Uterus (tissue), 4 donors: ENCODE results near the gene UBE2Q2. TPM values are rescaled to one million over a fixed set of nuclear protein-coding genes. Genes with fewer than 3 reads are reported as not detected.

Experiments
- DNase-seq, 2 donors: peaks; one replicate each; pipeline ENCODE4 v3.0.0-alpha.2; 2019 to 2020
- H3K27ac ChIP-seq, 2 donors: fragments of 200-600 bp; sonication (generic); 1 replicate in 1 of 2; 2 replicates in 1 of 2; pipeline ENCODE4 v1.5.1; 2016 to 2018
- H3K27me3 ChIP-seq, 2 donors: fragments of 200-600 bp; sonication (generic); one replicate each; pipeline ENCODE4 v1.5.1; 2018 to 2019; ENCODE audit warnings: control low read depth in 1 of 2
- H3K36me3 ChIP-seq, 2 donors: fragments of 200-600 bp; sonication (generic); one replicate each; pipeline ENCODE4 v1.5.1; 2019; ENCODE audit warnings: control low read depth in 1 of 2
- H3K4me1 ChIP-seq, 2 donors: fragments of 200-600 bp; sonication (generic); one replicate each; pipeline ENCODE4 v1.5.1; 2018 to 2019; ENCODE audit warnings: control low read depth in 1 of 2
- H3K4me3 ChIP-seq, 2 donors: fragments of 200-600 bp; sonication (generic); 1 replicate in 1 of 2; 2 replicates in 1 of 2; pipeline ENCODE4 v1.5.1; 2018 to 2019; ENCODE audit warnings: mild to moderate bottlenecking in 1 of 2
- H3K9me3 ChIP-seq, 2 donors: fragments of 200-600 bp; sonication (generic); one replicate each; pipeline ENCODE4 v1.5.1; 2019; ENCODE audit warnings: control low read depth in 1 of 2
- POLR2A ChIP-seq, 2 donors: fragments of 450-650 bp; IDR thresholded peaks; one replicate each; pipeline ENCODE4 v1.6.1; 2016; ENCODE audit warnings: antibody characterized with exemption in 2 of 2, mild to moderate bottlenecking in 1 of 2, moderate library complexity in 1 of 2
- intact Hi-C: fragments of 100-400 bp; cut with DNase I; formaldehyde crosslinking; loops from one replicate; pipeline ENCODE4 v1.15.1; 2023; ENCODE audit warnings: low total_unique reads
- total RNA-seq, 4 donors: library from RNA; depleted of rRNA in 3 of 4; stranded (reverse); fragments of >200 nt in 3 of 4; gene quantifications; one replicate each; pipeline versions ENCODE4 v1.1.0 to v1.2.4, GENCODE V29; 2014 to 2023
- TF ChIP-seq, protein P1 (sequence below), 4 experiments: fragments of 200-600 bp in 2 of 4; fragments of 450-650 bp in 2 of 4; sonication (generic) in 2 of 4; IDR thresholded peaks; one replicate each; pipeline ENCODE4 v1.5.1; 2016 to 2019; ENCODE audit warnings: antibody characterized with exemption in 4 of 4, mild to moderate bottlenecking in 2 of 4, moderate library complexity in 1 of 4
- donor health status: DM: yes; HTN: yes; CAD: no.

The UBE2Q2 gene
- total RNA-seq, 4 donors from 2014 or later, result 36.6 to 71.7 (median 57.9) TPM

- no peaks in the 10 kb centered on the region for H3K9me3 ChIP-seq
- DNase-seq, result no peak
- H3K27me3 ChIP-seq, result no peaks in the 10 kb centered on the region
- no peaks in the 10 kb centered on the region for H3K36me3 ChIP-seq
- no peak overlapping the region for H3K27ac ChIP-seq
- TF ChIP-seq POLR2A (IDR thresholded peaks at IDR 0.05), result no peak
- TF ChIP-seq, protein P1, sequence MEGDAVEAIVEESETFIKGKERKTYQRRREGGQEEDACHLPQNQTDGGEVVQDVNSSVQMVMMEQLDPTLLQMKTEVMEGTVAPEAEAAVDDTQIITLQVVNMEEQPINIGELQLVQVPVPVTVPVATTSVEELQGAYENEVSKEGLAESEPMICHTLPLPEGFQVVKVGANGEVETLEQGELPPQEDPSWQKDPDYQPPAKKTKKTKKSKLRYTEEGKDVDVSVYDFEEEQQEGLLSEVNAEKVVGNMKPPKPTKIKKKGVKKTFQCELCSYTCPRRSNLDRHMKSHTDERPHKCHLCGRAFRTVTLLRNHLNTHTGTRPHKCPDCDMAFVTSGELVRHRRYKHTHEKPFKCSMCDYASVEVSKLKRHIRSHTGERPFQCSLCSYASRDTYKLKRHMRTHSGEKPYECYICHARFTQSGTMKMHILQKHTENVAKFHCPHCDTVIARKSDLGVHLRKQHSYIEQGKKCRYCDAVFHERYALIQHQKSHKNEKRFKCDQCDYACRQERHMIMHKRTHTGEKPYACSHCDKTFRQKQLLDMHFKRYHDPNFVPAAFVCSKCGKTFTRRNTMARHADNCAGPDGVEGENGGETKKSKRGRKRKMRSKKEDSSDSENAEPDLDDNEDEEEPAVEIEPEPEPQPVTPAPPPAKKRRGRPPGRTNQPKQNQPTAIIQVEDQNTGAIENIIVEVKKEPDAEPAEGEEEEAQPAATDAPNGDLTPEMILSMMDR (IDR thresholded peaks at IDR 0.05), result no peak
- no peak overlapping the region for H3K4me3 ChIP-seq
- no peaks in the 10 kb centered on the region for H3K4me1 ChIP-seq
- intact Hi-C loops, result no loop called here
Observed at GRCh38 chr15:75808563-75808962, 34.7 kb upstream of the UBE2Q2 start.

DNA sequence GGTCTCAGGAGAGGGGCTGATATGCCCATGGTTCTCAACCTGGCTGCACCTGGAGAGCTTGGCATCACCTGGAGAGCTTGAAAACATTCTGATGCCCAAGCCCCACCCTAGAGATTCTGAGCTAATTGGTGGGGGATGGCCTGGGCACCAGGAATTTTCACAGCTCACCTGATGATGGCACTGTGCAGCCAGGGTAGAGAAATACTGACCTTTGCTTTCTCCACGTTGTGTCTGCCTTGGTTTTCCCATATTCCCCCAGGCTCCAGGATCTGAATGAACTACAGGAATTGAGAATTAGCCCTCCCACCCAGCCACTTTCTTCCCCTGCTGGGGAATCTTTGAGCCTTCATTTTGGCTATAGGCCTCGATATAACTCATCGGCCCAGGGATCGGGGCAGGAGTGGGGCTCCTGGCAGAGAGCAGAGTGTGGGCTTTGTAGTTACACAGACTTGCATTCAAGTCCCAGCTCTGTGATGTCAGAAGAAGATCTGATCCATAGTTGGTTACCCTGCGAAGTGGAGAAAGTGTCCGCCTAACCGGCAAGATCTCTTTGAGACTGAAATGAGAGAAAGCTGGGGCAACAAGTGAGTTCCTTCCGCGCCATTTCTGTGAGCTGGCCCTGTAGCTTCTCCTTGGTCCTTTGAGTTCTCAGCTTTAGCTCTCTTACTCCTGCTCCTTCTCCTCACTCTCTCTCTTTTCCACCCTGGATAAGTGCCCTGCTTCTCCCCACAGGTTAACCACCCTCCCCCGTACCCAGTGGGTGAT lies 33.1 kb upstream of the UBE2Q2 start:
- intact Hi-C loops, result no loop called here
- Histone ChIP-seq H3K36me3 (no peaks in the 10 kb centered on the region), H3K27me3 (no peaks in the 10 kb centered on the region), H3K4me3 (no peak overlapping the region), H3K4me1 (no peaks in the 10 kb centered on the region), H3K9me3 (no peaks in the 10 kb centered on the region), H3K27ac (no peak overlapping the region)
- no peak for DNase-seq
- TF ChIP-seq, protein P1 (IDR thresholded peaks at IDR 0.05), result no peak
- TF ChIP-seq POLR2A (IDR thresholded peaks at IDR 0.05), result no peak

GRCh38 chr15:75810874-75811498 lies 32.3 kb upstream of the UBE2Q2 start:
- Histone ChIP-seq H3K36me3 (no peaks in the 10 kb centered on the region), H3K4me3 (no peak overlapping the region), H3K27ac (no peak overlapping the region), H3K4me1 (no peaks in the 10 kb centered on the region), H3K27me3 (no peaks in the 10 kb centered on the region), H3K9me3 (no peaks in the 10 kb centered on the region)
- intact Hi-C loops, result no loop called here
- TF ChIP-seq, protein P1 (IDR thresholded peaks at IDR 0.05), result no peak
- TF ChIP-seq POLR2A (IDR thresholded peaks at IDR 0.05), result no peak
- no peak for DNase-seq

DNA sequence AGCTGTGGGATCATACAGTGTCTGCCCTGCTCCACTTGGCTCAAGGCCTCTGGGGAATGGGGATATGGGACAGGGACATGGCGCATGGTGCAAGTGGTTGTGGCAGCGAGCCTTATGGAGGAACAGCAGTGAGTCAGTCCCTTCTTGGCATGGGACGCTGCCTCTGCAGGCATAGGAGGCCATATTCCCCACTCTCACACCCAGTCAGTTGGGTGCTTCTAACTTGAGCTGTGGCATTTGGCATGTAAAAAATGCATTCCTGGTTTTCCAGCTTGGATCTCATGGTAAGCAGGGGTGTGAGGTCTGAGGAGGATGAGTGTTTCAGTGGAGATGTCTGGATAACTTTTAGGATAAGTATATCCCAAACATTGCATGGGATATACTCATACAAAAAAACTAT lies 31.6 kb upstream of the UBE2Q2 start:
- H3K27me3 ChIP-seq, result no peaks in the 10 kb centered on the region
- H3K9me3 ChIP-seq, result no peaks in the 10 kb centered on the region
- no peak overlapping the region for H3K4me3 ChIP-seq
- H3K36me3 ChIP-seq, result no peaks in the 10 kb centered on the region
- intact Hi-C loops, result no loop called here
- TF ChIP-seq, protein P1 (IDR thresholded peaks at IDR 0.05), result no peak
- TF ChIP-seq POLR2A (IDR thresholded peaks at IDR 0.05), result no peak
- no peak for DNase-seq
- H3K4me1 ChIP-seq, result no peaks in the 10 kb centered on the region
- H3K27ac ChIP-seq, result no peak overlapping the region

- DNase-seq, result no peak
- Histone ChIP-seq H3K9me3 (no peaks in the 10 kb centered on the region), H3K27ac (no peak overlapping the region), H3K4me1 (no peaks in the 10 kb centered on the region), H3K27me3 (no peaks in the 10 kb centered on the region), H3K36me3 (no peaks in the 10 kb centered on the region), H3K4me3 (no peak overlapping the region)
- intact Hi-C loops, result no loop called here
- no peak for TF ChIP-seq POLR2A (IDR thresholded peaks at IDR 0.05)
- TF ChIP-seq, protein P1 (IDR thresholded peaks at IDR 0.05), result no peak
Observed at GRCh38 chr15:75814794-75815193, 28.5 kb upstream of the UBE2Q2 start.
